ENCODE measurements around the gene RIPOR3. TPM values are rescaled to one million over a fixed set of nuclear protein-coding genes. Genes with fewer than 3 reads are reported as not detected.

The RIPOR3 gene
- total RNA-seq, 4 donors from 2014 or later = 1.3 to 9.7 (median 3.3) TPM

DNA sequence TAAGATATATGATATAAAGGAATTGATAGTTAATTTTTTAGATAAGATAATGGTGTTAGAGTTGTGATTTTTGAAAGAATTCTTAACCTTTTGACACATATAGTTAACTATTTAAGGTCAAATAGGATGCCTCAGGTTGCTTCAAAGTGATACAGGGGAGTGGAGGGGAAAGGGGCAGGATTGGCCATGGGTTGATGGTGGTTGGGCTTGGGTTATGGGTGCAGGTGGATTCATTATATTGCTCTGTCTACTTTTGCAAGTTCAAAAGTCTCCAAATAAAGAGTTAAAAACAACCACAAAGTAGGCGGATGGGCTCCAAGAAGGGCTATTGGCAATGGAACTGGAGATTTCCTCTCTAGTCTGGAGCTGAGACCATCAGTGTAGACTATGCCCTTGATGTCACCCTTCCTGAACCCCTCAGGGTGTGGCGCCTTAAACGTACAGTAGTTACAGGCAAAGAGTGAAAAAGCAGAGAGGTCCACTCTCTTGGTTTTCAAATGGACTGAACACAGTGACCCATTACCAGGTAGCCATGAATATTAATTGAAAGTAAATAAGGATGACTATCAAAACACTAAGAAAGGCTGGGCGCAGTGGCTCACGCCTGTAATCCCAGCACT, 100.0 kb downstream of the RIPOR3 start:
- intact Hi-C loops (cut with DNase I) = no loop called here
- H3K27me3 ChIP-seq = peaks cover 0 to 22% (median 0%) of the 10 kb centered on the region in 4 donors
- H3K36me3 ChIP-seq = peaks cover 0 to 32% (median 4%) of the 10 kb centered on the region in 3 donors
- TF ChIP-seq, protein P1, sequence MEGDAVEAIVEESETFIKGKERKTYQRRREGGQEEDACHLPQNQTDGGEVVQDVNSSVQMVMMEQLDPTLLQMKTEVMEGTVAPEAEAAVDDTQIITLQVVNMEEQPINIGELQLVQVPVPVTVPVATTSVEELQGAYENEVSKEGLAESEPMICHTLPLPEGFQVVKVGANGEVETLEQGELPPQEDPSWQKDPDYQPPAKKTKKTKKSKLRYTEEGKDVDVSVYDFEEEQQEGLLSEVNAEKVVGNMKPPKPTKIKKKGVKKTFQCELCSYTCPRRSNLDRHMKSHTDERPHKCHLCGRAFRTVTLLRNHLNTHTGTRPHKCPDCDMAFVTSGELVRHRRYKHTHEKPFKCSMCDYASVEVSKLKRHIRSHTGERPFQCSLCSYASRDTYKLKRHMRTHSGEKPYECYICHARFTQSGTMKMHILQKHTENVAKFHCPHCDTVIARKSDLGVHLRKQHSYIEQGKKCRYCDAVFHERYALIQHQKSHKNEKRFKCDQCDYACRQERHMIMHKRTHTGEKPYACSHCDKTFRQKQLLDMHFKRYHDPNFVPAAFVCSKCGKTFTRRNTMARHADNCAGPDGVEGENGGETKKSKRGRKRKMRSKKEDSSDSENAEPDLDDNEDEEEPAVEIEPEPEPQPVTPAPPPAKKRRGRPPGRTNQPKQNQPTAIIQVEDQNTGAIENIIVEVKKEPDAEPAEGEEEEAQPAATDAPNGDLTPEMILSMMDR (IDR thresholded peaks at IDR 0.05) = no peak
- TF ChIP-seq POLR2A (IDR thresholded peaks at IDR 0.05) = no peak
- no peak overlapping the region for H3K27ac ChIP-seq
- H3K4me3 ChIP-seq = no peak overlapping the region
- 79 to 89% methylated on average over 5 of the region's 5 CpGs for WGBS, 2 donors
- peaks cover 7 to 51% (median 23%) of the 10 kb centered on the region in 3 donors for H3K4me1 ChIP-seq
- DNase-seq = no peak
- no peaks in the 10 kb centered on the region for H3K9me3 ChIP-seq

DNA sequence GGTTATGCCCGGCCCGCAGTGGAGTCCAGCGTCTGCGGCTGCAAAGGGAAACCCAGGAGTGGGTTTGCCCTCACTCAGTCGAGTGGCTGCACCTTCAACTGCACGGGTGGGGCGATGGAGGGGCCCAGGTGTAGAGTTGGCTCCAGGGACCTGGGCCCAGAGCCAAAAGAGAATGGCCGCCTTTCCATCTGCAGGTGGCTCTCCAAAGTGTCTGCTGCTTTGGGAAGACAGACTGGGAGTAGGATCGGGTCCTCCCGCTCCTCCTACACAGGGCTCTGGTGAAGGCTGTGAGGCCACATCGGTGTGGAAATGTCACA, 101.0 kb downstream of the RIPOR3 start:
- no peak overlapping the region for H3K4me3 ChIP-seq
- no peak overlapping the region for H3K27ac ChIP-seq
- intact Hi-C loops (cut with DNase I) = no loop called here
- H3K4me1 ChIP-seq = peaks cover 7 to 41% (median 18%) of the 10 kb centered on the region in 3 donors
- no peak for TF ChIP-seq POLR2A (IDR thresholded peaks at IDR 0.05)
- TF ChIP-seq, protein P1 (IDR thresholded peaks at IDR 0.05) = no peak
- no peaks in the 10 kb centered on the region for H3K9me3 ChIP-seq
- no peak for DNase-seq
- H3K36me3 ChIP-seq = peaks cover 0 to 42% (median 9%) of the 10 kb centered on the region in 3 donors
- WGBS, 2 donors = 96 to 100% methylated on average over 3 to 5 of the region's 11 CpGs
- peaks cover 0 to 12% (median 0%) of the 10 kb centered on the region in 4 donors for H3K27me3 ChIP-seq

DNA sequence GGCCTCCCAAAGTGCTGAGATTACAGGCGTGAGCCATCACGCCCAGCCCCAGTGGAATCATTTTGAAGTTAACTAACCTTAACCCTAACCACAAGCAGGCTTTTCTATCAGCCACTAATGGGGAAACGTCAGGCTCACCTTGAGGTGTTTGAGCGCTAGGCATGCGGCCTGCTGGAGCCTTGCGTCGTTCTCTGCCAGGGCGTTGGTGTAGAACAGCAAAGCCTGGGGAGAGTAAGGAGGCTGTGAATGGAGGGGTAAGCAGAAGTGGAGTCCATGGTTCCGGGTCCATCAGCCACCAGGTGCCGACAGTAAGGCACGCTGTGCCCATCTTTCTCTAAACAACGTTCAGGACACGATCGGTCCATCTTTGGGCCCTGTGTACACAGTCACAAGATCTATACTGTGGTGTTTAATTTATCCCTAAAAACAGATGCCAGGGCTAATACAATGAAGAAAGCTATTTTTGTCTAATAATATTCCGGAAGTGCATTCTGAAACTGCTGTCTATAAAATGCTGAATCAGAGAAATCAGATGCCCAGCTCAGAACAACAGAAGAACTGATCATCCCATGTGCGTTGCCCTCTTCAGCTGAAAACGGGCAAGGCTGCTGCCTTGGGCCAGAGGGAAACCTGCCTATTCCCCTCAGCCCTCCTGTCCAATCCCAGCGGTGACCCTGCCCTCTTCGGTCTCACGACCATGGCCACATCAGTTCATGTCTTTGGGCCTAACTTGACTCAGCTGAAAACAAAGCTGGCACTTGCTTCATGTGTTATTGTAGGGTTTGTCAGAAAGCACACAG, 101.6 kb downstream of the RIPOR3 start:
- TF ChIP-seq, protein P1 (IDR thresholded peaks at IDR 0.05) = no peak
- TF ChIP-seq POLR2A (IDR thresholded peaks at IDR 0.05) = no peak
- H3K27ac ChIP-seq = no peak overlapping the region
- peaks cover 0 to 6% (median 0%) of the 10 kb centered on the region in 4 donors for H3K27me3 ChIP-seq
- WGBS, 2 donors = 88 to 90% methylated on average over 14 to 17 of the region's 20 CpGs
- intact Hi-C loops (cut with DNase I) = no loop called here
- no peaks in the 10 kb centered on the region for H3K9me3 ChIP-seq
- H3K36me3 ChIP-seq = peaks cover 0 to 47% (median 9%) of the 10 kb centered on the region in 3 donors
- DNase-seq = no peak
- no peak overlapping the region for H3K4me3 ChIP-seq
- H3K4me1 ChIP-seq = peaks cover 7 to 39% (median 18%) of the 10 kb centered on the region in 3 donors

DNA sequence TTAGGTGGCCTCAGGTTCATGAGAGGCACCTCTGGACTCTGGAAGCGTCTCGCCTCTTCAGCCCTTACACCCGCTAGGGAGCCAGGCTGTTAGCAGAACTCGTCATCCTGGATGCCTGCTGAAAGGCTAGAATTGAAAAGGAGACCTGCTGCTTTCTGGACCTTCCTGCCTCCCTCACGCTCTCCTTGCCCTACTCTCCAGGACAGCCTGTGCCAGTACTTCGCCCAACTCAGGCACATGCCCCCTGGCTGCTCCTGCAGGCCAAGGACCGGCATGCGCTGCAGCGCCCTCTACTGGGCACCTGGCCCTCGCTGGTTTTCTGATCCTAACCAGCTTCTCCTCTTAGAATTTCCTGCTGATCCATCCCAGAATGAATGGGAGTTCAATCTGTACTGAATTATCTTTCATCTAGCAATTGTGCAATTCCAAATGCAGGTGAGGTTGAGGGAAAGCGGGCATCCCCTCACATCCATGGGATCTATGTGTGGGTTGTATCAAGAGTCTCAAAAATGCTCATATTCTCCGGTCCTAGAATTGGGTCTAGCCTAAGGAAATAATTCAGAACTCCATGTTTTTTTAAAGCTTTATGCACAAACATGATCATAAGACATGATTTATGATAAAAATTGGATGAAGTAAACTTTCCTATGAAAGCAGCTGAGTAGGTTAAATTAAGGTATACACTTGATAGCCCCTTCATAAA, 103.2 kb downstream of the RIPOR3 start:
- Histone ChIP-seq H3K27ac (peak overlapping the region in 3 of 4 donors; percentile 7 to 80 (median 65)), H3K4me3 (no peak overlapping the region), H3K9me3 (no peaks in the 10 kb centered on the region), H3K4me1 (peaks cover 7 to 53% (median 25%) of the 10 kb centered on the region in 3 donors), H3K36me3 (peaks cover 9 to 62% (median 20%) of the 10 kb centered on the region in 3 donors), H3K27me3 (no peaks in the 10 kb centered on the region)
- no peak for DNase-seq
- TF ChIP-seq, protein P1 (IDR thresholded peaks at IDR 0.05) = peak; percentile 86 to 95 (median 92)
- TF ChIP-seq POLR2A (IDR thresholded peaks at IDR 0.05) = no peak
- intact Hi-C loops (cut with DNase I) = no loop called here
- 31 to 37% methylated on average over 9 to 12 of the region's 12 CpGs for WGBS, 2 donors
